Measurements from ENCODE around the gene FLYWCH1. TPM values are rescaled to one million over a fixed set of nuclear protein-coding genes. Genes with fewer than 3 reads are reported as not detected.

Gene FLYWCH1
- total RNA-seq, 1 experiment from 2014 or later = 149 TPM

DNA sequence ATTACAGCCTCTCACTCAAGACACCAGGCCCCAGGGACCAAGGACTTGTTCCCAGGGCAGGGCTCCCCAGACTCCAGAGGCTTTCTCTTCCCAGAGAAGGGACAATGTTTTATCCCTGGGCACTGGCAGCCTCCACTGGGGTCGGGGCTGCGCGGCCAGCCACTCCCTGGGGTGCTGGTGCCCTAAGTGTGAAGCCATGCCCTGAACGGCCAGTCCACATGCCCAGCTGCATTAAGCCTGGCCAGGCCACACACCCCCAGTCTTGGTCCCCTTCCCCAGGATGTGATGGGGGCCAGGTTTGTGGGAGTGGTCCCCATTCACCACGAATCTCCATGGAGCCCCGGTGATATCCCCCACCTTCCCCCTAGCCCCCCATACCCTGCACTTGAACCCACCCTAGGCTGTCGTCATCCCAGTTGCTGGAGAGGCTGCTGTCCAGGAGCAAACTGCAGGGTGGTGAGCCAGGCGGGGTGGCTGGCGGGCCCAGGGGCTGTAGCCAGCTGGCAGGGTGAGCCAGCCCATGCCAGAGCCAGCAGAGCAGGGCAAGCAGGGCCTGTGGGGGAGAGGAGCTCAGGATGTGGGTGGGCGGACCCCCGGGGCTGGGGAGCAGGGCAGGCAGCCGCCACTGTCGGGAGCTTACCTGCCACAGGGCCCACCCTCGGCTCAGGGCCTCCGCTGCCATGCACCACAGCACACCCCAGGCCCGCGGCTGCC lies 62.0 kb downstream of the FLYWCH1 start:
- no peak for DNase-seq (ENCODE audit: low read depth)

DNA sequence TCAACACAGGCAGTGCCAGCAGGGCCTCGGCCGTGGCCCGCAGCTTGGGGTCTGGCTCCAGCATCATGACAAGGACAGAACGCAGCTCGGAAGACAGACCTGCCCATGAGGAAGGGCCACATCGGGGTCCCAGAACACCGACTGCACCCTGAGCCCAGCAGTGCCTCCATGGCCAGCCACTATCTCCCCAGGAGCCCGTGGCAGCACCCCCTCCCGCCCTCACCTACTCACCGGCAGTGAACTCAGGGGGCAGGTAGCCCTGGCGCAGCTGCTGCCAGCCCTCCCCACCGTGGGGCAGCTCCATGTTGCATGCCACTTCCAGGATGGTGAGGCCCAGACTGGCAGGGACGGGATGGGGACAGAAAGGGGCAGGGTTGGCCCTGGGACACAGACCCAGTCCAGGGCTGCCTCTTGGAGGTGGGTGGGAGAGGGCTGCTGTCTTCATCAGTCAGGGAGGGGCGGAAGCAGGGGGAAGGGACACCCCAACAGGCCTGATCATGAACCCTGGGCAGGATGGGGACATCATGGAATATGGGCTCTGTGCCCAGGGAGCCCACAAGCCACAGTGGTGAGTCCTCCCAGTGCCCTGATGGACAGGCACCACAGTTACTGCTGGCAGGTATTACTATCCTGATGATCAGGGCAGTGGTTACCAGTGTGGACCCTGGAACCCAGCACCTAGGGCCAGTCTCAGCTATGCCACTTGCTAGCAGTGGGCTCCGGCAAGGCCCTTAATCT lies 62.8 kb downstream of the FLYWCH1 start:
- no peak for DNase-seq (ENCODE audit: low read depth)
- in situ Hi-C loops (cut with HindIII; ENCODE audit: low pct_unique_long_range_greater_than_20kb, low sequenced_read_pairs) = no loop called here

More for the DNA sequence above, 62.0 kb downstream of the FLYWCH1 start:
- in situ Hi-C loops (cut with HindIII; ENCODE audit: low pct_unique_long_range_greater_than_20kb, low sequenced_read_pairs) = no loop called here

DNA sequence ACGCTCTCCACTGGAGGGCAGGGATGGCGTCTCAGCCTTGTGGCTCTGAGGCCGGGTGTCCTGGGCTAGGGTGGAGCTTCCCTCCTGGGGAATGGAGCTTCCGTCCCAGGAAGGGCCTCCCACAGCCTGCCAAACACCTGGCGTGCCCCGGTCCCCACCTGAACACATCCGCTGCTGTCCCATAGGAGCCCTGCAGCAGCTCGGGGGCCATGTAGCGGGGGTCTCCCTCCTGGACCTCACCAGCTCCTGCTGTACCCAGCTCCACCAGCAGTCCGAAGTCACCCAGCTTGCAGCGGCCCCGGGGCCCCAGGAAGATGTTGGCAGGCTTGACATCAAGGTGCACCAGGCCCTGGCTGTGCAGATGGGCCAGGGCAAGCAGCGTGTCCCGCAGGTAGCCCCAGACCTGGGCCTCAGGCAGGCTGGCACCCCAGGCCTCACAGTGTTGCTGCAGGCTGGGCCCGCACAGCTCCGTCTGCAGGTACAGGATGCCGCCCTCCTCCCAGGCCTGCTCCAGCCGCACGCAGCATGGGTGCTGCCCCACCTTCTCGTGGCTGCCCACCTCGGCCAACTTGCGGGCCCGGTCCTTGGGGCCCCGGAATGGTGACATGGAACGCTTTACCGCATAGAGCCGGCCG lies 63.5 kb downstream of the FLYWCH1 start:
- in situ Hi-C loops (cut with HindIII; ENCODE audit: low pct_unique_long_range_greater_than_20kb, low sequenced_read_pairs) = no loop called here
- no peak for DNase-seq (ENCODE audit: low read depth)

DNA sequence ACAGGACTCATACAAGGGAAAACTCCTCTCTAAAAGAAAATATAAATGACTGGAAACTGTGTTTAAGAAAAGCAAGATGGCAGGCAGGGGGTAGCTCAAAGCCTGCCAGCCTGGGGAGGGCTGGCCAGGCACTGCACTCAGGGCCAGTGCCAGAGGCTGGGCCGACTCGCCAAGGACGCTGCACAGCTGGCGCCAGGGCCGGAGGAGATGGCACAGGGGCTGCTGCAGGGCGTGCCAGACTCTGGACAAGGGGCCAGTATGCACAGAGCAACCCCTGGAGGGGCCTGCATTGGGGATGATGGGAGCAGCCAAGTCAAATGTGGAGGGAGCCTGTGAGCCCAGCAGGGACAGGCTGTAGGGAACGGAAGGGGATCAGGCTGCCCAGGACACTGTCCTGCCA lies 64.5 kb downstream of the FLYWCH1 start:
- no peak for DNase-seq (ENCODE audit: low read depth)
- in situ Hi-C loops (cut with HindIII; ENCODE audit: low pct_unique_long_range_greater_than_20kb, low sequenced_read_pairs) = no loop called here

DNA sequence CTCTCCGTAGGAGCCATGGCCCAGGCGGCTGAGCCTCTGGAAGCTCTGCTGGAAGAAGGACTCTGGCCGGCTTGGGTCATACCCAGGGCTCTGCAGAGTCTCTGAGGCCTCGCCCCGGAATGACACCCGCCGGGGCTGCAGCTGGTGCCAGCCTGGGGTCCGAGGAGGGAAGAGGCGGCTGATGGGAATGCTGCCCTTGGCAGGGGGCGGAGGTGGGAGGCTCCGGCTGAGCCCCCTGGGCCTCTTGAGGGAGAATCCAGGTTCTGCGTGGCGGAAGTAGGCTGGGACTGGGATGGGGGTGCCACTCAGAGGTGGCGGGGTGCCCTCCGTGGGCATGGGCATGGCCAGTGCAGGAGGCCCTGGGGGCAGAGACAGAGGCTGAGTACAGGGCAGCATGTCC lies 64.9 kb downstream of the FLYWCH1 start:
- in situ Hi-C loops (cut with HindIII; ENCODE audit: low pct_unique_long_range_greater_than_20kb, low sequenced_read_pairs) = no loop called here
- DNase-seq (ENCODE audit: low read depth) = no peak

DNA sequence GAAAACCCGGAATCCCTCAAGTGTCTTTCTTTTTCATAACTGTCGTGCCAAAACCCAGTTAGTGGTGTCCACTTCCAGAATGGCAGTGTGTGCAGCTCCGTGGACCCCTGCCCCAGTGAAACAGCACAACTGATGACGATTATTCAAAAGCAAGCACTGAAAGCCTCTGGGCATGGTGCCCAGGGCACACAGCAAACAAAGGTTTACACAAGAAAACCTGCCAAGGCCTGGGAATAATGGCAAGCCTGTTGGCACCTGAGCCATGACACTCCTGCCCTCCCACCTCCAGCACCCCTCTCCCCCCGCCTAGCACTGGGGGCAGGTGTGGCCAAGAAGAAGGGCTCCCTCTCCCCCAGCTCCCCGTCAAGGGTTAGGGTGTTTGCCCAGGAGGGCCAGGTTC lies 65.7 kb downstream of the FLYWCH1 start:
- in situ Hi-C loops (cut with HindIII; ENCODE audit: low pct_unique_long_range_greater_than_20kb, low sequenced_read_pairs) = no loop called here
- DNase-seq (ENCODE audit: low read depth) = no peak

DNA sequence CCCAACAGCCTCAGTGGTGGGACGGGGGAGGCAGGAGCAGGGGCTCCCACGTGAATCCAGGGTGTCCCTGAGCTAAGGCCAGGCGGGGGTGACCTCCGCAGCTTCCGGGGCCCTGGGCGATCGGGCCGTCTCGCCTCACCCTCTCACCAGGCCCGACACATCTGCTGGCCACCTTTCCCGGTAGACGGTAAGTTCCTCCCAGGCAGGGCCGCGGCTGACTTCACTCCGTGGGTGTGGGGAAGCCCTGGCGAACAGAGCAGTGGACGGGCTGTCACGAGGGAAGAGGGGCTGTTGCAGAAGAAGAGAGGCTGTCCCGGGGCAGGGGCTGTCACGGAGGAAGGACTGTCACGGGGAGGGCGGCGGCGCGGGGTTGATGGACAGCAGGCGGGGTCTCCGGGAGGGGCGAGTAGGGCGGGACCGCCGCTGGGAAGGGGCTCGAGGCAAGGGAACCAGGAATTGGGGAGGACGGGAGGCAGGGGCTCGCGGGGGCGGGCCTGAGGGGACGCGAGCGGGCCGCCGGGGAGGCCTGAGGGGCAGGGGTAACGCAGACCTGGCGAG lies 68.0 kb downstream of the FLYWCH1 start:
- no peak for DNase-seq (ENCODE audit: low read depth)
- in situ Hi-C loops (cut with HindIII; ENCODE audit: low pct_unique_long_range_greater_than_20kb, low sequenced_read_pairs) = no loop called here

DNA sequence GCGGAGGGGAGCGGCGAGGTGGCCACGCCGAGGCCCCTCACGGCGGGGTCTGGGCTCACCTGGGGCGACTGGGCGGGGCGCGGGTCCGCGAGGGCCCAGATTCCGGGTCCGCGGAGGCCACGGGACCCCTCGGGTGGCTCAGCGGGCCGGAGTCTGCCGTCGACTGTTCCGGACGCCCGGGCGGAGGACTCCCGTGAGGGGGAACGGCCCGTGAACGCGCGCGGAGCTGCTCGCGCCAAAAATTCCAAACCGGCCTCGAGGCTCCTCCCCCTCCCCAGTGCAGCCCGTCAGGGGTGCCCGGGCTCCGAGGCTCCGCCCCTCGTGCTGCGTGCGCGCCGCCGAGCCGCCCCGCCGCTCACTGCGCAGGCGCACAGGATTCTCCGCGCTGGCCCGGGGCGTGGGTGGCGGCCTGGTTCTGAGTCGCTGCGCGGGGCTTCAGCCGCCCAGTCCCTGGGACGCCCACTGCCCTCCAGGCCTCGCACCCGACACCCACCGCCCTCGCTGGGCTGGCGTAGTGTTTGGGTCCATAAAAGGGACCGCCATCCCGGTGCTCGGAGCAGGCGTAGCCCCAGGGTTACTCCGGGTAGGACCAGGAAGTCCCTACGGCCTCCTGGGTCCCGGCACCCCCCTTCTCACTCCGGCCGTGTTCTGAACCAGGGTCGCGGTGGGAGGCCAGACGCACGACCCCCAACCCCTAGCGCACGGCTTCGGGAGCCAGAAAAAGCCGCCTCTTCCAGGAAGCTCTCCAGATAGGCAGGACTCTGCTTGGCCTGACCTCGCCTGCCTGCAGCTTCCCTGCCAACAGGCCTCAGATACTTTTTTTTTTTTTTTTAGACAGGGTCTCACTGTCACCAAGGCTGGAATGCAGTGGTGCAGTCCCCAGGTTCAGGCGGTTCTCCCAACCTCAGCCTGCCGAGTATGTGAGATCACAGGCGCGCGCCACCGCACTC lies 68.8 kb downstream of the FLYWCH1 start, which contains the start of gene PKMYT1:
Gene PKMYT1 (minus strand): TSS at position 220 of the 950 bp plus-strand sequence. CDS start 789 bp downstream, outside the sequence.
- in situ Hi-C loops (cut with HindIII; ENCODE audit: low pct_unique_long_range_greater_than_20kb, low sequenced_read_pairs) = no loop called here
- peak; percentile 92 for DNase-seq (ENCODE audit: low read depth)

DNA sequence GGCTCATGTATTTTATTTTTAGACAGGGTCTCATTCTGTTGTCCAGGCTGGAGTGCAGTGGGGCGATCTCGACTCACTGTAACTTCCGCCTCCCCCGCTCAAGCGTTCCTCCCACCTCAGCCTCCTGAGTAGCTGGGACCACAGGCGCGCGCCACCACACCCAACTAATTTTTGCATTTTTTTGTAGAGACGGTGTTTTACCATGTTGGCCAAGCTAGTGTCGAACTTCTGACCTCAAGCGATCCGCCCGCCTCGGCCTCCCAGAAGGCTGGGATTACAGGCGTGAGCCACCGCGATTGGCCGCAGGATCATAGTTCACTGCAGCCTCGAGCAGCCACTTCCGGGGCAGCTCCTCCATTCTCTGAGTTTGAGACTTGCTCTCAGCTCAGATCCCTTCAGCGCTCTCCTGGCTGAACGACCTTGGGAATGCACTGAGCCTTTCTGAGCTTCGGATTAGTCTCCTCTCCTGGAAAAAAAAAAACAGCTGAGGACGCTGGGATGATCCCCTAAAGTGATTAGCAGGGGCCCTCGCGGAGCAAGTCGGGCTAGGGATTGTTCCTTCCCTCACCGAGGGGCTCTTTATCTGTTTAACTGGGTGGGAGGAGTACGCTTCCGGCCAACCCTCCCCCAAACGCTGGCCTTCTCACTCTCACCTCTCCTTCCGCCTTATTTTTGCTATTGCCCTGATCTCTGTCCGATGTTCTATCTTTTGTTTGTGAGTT lies 69.6 kb downstream of the FLYWCH1 start:
- DNase-seq (ENCODE audit: low read depth) = no peak
- in situ Hi-C loops (cut with HindIII; ENCODE audit: low pct_unique_long_range_greater_than_20kb, low sequenced_read_pairs) = no loop called here

DNA sequence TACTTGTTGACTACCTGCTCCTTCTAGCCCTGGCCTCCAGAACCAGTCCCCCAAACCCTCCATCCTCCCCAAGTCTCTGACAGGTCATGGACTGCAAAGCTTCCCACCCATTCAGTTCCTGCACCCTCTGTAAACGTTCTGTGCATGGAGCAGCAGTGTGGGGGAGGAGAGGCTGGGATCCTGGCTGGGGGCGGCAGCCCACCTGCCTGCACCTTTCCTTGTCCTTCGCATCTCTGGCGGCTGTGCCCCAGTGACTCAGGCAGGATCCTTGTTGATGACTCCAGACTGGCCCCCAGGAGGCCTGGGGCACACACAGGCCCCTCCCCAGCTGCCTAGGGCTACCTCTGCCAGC lies 70.1 kb downstream of the FLYWCH1 start:
- no peak for DNase-seq (ENCODE audit: low read depth)
- in situ Hi-C loops (cut with HindIII; ENCODE audit: low pct_unique_long_range_greater_than_20kb, low sequenced_read_pairs) = no loop called here

DNA sequence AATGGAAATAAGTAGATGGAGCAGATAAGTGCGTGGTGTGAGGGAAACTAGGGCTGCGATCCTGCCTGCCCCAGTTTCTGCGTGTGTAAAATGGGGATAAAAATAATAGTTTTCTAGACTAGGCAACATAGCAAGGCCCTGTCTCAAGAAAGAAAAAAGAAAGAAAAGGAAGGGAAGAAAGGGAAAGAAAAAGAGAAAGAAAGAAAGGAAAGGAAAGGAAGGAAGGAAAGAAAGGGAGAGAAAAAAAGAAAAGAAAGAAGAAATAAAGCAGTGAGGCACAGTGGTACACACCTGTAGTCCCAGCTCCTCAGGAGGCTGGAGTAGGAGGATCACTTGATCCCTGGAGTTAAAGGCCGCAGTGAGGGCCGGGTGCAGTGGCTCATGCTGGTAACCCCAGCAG lies 70.7 kb downstream of the FLYWCH1 start:
- in situ Hi-C loops (cut with HindIII; ENCODE audit: low pct_unique_long_range_greater_than_20kb, low sequenced_read_pairs) = no loop called here
- no peak for DNase-seq (ENCODE audit: low read depth)

DNA sequence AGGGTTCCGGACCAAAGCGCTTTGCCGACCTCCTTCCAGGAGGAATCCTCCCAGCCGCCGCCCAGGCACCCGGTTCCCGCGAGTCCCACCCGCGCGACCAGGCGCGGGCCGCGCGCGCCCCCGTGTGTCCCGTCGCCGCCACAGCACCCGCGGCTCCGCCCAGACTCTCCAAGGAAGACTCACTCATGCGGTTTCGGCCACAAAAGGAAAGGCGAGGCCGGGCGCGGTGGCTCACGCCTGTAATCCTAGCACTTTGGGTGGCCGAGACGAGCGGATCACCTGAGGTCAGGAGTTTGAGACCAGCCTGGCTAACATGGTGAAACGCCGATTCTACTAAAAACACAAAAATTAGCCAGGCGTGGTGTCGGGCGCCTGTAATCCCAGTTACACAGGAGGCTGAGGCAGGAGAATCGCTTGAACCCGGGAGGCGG lies 72.0 kb downstream of the FLYWCH1 start:
- in situ Hi-C loops (cut with HindIII; ENCODE audit: low pct_unique_long_range_greater_than_20kb, low sequenced_read_pairs) = no loop called here
- peak; percentile 89 for DNase-seq (ENCODE audit: low read depth)

DNA sequence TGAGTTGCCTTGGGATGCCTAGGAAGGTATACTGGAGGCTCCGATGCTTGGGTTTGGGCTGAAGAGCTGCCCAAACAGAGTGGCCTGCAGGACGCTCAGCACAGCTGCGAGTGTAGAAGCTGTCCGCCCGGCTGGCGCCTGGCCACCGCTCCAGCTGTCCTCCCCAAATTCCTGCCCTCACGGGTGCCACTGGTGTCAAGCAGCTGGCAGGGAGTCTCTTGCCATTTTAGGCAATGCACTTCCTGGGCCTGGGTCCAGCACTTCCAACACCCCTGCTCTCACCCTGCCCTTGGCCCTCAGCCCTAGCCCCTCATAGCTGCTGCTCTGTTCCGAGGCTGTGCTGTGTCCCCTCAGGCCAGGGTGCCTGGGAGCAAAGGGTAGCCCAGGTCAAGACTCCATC lies 73.7 kb downstream of the FLYWCH1 start:
- in situ Hi-C loops (cut with HindIII; ENCODE audit: low pct_unique_long_range_greater_than_20kb, low sequenced_read_pairs) = no loop called here
- DNase-seq (ENCODE audit: low read depth) = no peak

DNA sequence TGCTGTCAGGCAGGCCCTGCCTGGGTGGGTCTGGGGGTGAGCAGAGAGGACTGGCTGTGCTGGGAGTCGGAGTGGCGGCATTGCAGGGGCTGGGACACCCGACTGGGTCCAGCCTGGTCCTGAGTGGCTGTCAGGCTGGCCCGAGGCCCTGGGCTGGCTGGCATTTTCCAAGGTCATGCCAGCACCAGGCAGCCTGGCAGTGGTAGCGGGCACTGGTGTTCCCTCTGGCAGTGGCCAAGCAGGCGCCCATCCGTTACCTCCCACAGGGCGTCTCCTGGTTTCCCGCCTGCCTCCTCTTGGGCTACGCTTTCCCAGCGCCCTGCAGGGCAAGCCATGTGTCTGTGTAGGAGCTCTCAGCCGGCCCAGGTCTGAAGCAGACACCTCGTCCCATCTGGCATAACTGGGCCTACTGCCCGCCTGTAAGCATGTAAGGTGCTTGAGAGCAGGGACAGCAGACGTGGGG lies 74.2 kb downstream of the FLYWCH1 start:
- DNase-seq (ENCODE audit: low read depth) = no peak
- in situ Hi-C loops (cut with HindIII; ENCODE audit: low pct_unique_long_range_greater_than_20kb, low sequenced_read_pairs) = no loop called here

DNA sequence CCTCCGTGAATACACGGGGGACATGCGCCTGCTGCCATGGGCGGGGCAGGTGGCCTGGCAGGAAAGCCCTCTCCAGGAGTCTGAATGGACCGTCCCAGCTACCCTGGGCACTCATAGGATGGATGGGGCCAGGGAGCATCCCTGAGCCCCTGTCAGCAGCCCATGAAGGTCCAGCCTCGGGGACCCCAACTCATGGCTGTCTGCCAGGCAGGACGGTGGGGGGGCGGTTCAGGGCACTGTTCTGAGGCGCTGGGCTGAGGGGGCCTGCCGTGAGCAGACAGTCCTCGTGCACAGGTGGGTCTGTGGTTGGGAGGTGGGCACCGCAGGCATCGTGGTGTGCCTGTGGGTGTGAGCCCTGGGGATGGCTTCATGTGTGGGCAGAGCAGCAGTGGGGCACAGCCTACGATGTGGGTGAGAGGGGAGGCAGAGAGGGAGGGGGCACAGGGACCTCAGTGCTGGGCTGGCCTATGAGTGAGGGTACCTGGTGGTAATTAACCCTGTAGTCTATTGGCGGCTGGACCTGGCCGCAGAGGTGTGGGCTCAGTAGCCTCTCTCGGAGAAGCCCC lies 75.0 kb downstream of the FLYWCH1 start:
- no peak for DNase-seq (ENCODE audit: low read depth)
- in situ Hi-C loops (cut with HindIII; ENCODE audit: low pct_unique_long_range_greater_than_20kb, low sequenced_read_pairs) = no loop called here

DNA sequence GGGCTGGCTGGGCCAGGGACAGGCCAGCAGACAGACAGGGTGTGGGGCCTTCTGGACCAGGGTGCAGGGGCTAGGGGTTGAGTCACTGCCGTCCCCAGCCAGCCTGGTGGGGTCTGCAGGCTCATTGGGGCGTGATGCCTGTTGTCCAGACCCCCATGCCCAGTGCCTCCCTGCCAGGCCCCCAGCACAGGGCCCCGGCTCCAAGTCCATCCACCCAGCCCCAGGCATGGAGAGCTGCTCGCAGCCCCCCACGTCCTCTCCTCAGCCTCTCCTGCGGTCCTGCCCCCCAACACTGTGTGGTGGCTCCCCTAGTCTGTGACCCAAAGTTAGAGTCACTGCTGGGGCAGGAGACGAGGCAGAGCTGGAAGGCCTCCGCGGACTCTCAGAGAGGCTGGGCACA lies 75.6 kb downstream of the FLYWCH1 start:
- DNase-seq (ENCODE audit: low read depth) = no peak
- in situ Hi-C loops (cut with HindIII; ENCODE audit: low pct_unique_long_range_greater_than_20kb, low sequenced_read_pairs) = no loop called here

DNA sequence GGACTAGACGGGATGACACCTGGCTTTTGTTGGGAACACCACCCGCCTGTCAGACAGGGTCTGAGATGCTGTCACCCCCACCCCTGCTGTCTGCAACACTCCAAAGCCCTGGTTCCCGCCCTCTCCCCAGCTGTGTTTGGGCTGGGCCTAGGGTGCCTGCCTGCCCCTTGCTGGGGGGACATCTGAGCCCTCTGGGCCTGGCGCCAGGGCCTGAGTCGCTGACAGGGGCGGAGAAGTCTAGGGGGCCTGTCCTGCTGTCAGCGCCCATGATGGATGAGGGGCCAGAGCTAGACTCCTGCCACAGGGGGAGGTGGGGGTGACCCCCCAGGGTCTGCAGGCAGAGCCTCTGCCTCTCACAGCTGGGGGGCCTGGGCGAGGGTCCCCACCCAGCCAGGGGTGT lies 76.1 kb downstream of the FLYWCH1 start:
- in situ Hi-C loops (cut with HindIII; ENCODE audit: low pct_unique_long_range_greater_than_20kb, low sequenced_read_pairs) = no loop called here
- DNase-seq (ENCODE audit: low read depth) = no peak
